HTERT RPE-1 (cell line): Measurements from ENCODE around the gene KANTR.

Source experiments
- in situ Hi-C: fragments of 300-500 bp; cut with MboI; formaldehyde crosslinking; loops from 4 replicates; pipeline ENCODE4 v1.14.3; 2020; ENCODE audit warnings: low sequenced_read_pairs

The KANTR gene

DNA sequence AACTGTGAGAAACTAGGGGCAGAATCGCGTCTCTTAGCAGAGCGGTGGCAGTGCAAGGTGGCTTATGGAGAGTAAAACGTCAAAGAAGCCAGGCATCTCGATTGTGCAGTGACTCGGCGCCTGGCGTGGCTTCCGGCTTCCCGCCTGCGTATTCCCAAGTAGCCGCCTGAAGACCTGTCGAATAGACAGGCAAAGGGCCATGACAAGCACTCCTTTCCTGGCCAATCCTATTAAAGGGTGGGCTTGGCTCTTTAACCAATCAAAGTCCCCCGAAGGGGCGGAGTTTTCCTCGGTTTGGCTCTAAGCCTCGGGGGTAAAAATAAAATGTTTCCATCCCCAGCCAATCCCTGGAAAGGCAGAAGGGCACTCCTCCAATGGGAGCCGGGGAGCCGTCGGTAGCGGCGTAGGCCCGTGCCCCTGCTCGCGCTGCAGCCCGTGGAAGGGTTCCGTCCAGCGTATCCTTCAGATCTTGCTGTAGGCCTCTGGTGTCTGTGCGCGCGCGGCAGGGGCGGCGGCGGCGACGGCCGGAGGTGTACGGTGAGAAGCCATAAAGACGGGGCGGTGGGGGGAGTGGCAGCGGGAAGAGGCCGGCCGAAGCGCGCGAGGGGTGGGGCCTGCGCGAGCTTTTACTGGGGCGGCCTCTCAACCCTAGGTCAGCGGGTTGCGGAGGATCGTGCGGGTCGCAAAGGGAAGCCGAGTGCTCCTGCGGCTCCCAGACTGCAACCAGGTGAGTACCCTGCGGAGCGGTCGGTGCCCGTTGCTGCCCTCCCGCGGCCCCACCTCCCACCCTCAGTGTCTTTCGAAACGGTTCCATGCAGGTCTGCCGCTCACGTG, at the start of gene KANTR:
TSS of gene KANTR (plus strand) at position 395 of the 834 bp plus-strand sequence. CDS start 30,131 bp downstream, outside the sequence.
- in situ Hi-C loops = no loop called here

DNA sequence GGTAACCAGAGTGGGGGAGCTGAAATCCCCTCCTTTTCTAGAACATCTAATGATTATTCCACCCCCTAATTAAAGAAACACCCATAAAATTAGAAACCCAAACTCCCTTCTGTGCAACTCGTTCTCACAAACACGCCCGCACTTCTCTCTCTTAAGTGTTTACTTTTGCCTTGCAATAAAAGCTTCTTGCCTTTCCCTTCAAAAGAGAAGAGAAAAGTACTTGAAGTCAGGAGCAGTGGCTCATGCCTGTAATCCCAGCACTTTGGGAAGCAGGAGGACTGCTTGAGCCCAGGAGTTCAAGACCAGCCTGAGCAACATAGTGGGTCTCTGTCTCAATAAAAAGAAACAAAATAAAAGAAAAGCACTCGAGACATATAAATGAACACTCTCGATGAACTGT, 48.9 kb upstream of the KANTR start:
- in situ Hi-C loops = no loop called here

- in situ Hi-C loops = no loop called here
Observed at GRCh38 chrX:53047228-53047627, 46.7 kb upstream of the KANTR start.

DNA sequence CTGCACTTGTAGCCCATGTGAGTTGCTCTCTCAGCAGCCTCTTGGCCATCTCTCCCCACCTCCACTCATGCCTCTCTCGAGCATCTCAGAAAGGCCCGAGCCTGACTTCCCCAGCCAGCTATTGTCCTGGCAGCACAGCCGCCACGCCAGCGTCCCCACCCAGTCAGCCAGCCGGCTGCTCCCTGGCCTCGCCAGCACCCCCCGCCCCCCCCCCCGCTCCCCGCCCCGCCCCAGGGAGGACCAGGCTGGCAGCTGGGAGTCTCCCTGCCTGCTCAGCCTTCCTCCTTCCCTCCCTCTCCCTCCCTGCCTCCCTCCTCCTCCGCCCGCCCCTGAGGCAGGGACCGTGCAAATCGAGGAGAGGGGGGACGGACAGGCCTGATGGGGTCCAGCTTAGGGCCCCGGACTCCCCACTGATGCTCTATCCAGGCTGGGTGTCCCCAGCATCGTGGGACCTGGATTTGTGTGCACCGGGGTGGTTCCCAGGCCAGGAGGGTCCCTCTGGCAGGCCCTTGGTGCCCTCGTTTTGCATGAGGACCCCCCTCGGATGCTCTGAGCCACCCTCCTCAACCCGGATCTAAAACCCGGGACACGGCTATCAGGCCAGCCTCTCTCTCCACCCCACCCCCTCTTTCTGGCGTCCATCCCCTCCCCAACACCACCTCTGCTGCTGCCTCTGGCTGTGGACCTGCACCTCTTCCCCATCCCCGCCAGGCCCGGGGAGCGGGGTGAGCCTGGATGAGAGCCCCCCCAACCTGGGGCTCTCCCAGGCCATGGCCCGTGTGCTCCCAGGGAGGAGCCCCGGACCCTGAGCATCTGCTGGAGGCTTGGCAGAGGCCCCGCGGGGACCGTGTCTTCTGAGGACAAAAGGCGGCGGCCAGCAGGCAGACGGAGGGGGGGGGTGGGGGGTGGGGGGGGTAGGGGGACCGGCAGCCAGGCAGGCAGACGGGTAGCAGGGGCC, 45.5 kb upstream of the KANTR start, which contains the start of gene GPR173:
TSS of gene GPR173 (plus strand) at position 621 of the 958 bp plus-strand sequence. CDS start 27,833 bp downstream, outside the sequence.
- in situ Hi-C loops = no loop called here

GRCh38 chrX:53049127-53049517, 44.8 kb upstream of the KANTR start:
- in situ Hi-C loops = no loop called here

DNA sequence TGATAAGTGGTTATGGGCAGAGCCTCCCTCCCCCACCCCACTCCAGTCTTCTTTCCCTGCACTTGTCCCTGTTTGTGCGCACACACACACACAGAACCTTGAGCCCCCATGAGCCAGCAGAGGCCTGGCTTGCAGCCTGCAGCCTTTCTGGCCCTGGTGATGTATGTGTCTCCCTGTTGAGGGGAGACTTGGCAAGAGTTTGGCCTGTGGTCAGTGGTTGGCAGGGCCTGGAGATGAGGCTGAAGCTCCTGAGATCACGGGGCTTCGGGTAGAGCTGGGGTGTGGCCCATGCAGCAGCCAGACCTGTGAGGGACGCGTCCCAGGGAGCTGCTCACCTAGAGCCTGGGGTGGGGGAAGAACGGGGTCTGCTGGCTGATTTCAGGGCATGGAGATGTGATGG, 43.1 kb upstream of the KANTR start:
- in situ Hi-C loops = no loop called here

DNA sequence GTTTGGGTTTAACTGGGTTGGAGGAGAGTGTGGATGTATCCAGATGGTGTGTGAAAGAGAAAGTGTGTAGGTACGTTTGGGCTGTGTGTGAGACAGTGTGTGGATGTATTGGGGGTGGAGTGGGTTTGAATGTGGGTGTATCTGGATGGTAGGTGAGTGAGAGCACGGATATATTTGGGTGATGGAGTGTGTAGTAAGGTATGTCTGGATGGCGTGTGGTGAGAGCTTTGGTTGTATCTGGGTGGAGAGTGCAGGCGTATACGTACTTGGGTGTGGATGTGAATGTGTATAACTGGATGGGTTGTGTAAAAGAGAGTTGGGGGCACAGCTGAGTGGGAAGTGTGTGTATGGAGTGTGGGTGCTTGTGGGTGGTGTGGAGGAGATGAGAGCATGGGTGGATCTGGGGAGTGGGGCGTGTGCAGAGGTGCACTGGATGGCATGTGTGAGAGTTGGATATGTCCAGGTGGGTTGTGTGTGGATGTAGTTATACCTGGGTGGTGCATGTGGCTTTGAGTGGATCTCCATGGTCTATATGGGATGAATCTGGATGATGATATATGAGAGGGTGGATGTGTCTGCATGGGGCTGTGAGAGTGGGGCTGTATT, 38.6 kb upstream of the KANTR start:
- in situ Hi-C loops = no loop called here

DNA sequence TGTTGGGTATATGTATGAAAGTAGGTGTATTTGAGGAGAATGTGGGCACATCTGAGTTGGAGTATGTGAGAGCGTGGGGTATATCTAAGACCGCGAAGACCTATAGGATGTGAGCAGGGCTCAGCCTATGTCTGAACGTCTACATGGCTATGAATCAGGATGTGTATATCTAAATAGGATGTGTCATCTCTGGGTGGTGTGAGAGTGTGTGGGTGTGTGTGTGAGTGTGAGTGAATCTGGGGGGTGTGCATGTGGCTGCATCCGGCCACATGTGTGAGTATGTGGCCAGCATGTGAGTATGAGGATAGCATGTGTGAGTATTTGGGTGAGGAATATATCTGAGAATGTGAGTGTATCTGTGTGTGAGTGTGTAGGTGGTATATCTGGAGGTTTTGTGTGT, 37.6 kb upstream of the KANTR start:
- in situ Hi-C loops = no loop called here

DNA sequence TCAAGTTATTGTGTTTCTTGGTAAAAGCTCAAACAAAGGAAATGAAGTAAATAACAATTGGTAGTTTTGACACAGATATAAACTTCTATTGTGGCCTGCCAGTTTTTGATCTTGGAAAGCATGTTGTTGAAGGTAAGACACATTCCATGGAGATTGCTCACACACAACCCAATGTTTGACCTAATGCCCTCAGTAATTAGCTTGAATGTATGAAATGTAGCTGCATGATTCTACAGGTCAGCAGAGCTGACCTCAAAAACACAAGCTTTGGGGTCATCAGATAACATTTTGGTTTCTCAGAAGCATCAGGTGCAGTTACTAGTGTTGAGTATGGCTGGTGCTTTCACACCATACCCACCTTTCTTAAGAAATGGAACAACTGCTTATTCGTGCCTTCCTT, 28.8 kb upstream of the KANTR start:
- in situ Hi-C loops = no loop called here

- in situ Hi-C loops = no loop called here
Observed at GRCh38 chrX:53071064-53071463, 22.9 kb upstream of the KANTR start.

- in situ Hi-C loops = no loop called here
Observed at GRCh38 chrX:53071604-53072417, 22.1 kb upstream of the KANTR start.

DNA sequence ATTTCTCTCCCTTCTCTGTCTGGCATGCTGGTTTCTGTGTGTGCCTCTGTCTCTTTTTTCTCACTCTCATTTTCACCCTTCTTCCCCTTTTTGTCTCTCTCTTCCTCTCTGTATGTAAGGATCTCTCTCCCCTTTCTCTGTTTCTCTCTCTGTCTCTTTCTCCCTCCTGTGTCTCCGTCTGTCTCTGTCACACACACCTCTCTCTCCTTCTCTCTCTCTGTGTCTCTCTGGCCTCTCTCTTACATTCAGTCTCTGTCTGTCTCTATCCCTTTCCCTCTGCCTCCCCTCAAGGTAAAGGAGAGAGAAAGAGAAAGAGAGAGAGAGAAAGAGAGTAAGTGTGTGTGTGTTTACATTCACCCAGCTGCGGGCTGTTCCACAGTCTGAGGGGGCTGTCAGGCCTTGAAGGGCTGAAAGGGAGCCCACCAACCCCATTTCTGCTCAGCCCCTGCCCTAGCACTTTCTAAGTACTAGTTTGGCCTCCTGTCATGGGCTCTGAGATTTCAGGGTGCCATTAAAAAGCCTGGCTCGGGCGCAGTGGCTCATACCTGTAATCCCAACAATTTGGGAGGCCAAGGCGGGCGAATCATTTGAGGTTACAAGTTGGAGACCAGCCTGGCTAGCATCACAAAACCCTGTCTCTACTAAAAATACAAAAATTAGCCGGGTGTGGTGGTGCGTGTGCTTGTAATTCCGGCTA, 21.4 kb upstream of the KANTR start:
- in situ Hi-C loops = no loop called here

DNA sequence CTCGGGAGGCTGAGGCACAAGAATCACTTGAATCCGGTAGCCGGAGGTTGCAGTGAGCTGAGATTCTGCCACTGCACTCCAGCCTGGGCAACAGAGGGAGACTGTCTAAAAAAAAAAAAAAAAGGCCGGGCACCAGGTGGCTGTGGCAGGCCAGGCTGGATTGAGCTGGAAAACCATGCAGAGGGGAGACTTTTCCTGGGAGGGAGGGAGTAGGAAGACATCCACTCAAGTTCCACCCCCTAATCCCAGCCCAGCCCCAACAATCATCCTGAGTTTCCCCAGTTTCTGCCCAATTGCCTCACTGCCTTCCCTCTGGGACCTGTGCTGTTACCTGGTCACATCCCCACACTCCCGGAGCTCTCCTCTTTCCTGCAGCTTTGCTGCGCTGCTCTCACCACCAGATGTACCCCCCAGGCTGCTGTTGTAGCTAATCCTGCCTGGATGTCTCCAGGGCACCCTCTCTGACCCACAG, 20.8 kb upstream of the KANTR start:
- in situ Hi-C loops = no loop called here

GRCh38 chrX:53075011-53075410, 18.9 kb upstream of the KANTR start:
- in situ Hi-C loops = no loop called here

GRCh38 chrX:53076671-53077070, 17.3 kb upstream of the KANTR start:
- in situ Hi-C loops = no loop called here

GRCh38 chrX:53077207-53078197, 16.4 kb upstream of the KANTR start:
- in situ Hi-C loops = no loop called here

- in situ Hi-C loops = no loop called here
Observed at GRCh38 chrX:53078943-53079342, 15.0 kb upstream of the KANTR start.
